ENCODE results near the gene MINDY4. TPM values are rescaled to one million over a fixed set of nuclear protein-coding genes. Genes with fewer than 3 reads are reported as not detected.

The MINDY4 gene
- total and polyA plus RNA-seq, 10 of the 15 experiments (the other 5 are each of a cell fraction or from before 2014, with no cell fraction given): 0.10 to 0.90 (median 0.40) TPM

- H3K36me3 ChIP-seq (ENCODE audit: control insufficient read depth in 2 of 2, insufficient read depth in 2 of 2, low read length in 1 of 2): no peaks in the 10 kb centered on the region
- DNase-seq (ENCODE audit: low read depth, low spot score): no peak
- intact Hi-C loops (cut with micrococcal nuclease; ENCODE audit: unreplicated experiment): no loop called here
- WGBS (ENCODE audit: insufficient coverage, insufficient replicate concordance, low lambda C conversion rate, missing lambda C conversion rate): 14% methylated on average over 6 of the region's 6 CpGs
- H3K9me3 ChIP-seq (replicated peaks; ENCODE audit: control insufficient read depth, insufficient read depth, low read length): no peaks in the 10 kb centered on the region
- TF ChIP-seq BCL11A (IDR thresholded peaks at IDR 0.05; ENCODE audit: low read depth, low read length): no peak
- TF ChIP-seq NBN (IDR thresholded peaks at IDR 0.05): no peak
- TF ChIP-seq CEBPB (IDR thresholded peaks at IDR 0.05; ENCODE audit: borderline replicate concordance in 1 of 2, low read depth in 2 of 2, low read length in 2 of 2): no peak
- TF ChIP-seq ZSCAN29 (IDR thresholded peaks at IDR 0.05): no peak
- no peak for TF ChIP-seq CUX1 (IDR thresholded peaks at IDR 0.05; ENCODE audit: insufficient replicate concordance, low read depth, low read length)
- no peak for TF ChIP-seq SUZ12 (IDR thresholded peaks at IDR 0.05; ENCODE audit: unreplicated experiment)
- no peak for TF ChIP-seq NFIC (IDR thresholded peaks at IDR 0.05; ENCODE audit: low read depth, low read length)
- no peak for TF ChIP-seq TARDBP (IDR thresholded peaks at IDR 0.05; ENCODE audit: borderline replicate concordance)
- no peak for TF ChIP-seq HCFC1 (IDR thresholded peaks at IDR 0.05; ENCODE audit: low read length)
- H3K4me2 ChIP-seq (ENCODE audit: control insufficient read depth, insufficient read depth): no peak overlapping the region
- no peak overlapping the region for H3K9ac ChIP-seq (ENCODE audit: control insufficient read depth, insufficient read depth, low read length)
- no peaks in the 10 kb centered on the region for H4K20me1 ChIP-seq (ENCODE audit: control insufficient read depth, insufficient read depth)
- H3K27ac ChIP-seq (ENCODE audit: control insufficient read depth, insufficient read depth): no peak overlapping the region
- in situ Hi-C loops (cut with MboI): loop anchor here (10.0 kb wide), 1 partner anchor 481 kb away; no protein-coding TSS in a partner anchor
- no peaks in the 10 kb centered on the region for H3K4me1 ChIP-seq (ENCODE audit: control insufficient read depth, insufficient read depth, low read length)
- no peak overlapping the region for H3K4me3 ChIP-seq
- ChIA-PET RAD21 (ENCODE audit: unreplicated experiment) (no interaction called here), CTCF (no interaction called here), SMC1A (ENCODE audit: uncharacterized antibody, unreplicated experiment) (no interaction called here), POLR2A (no interaction called here)
- BruUV-seq (replicated peaks): no TSS peak
- H3K27me3 ChIP-seq (replicated peaks in 1 of 2; ENCODE audit: control insufficient read depth in 2 of 2, insufficient read depth in 2 of 2, low read length in 1 of 2): no peaks in the 10 kb centered on the region; a peak in 3 of 4 replicates
- H2AFZ ChIP-seq (ENCODE audit: control insufficient read depth, low read depth, low read length): no peak overlapping the region
- ATAC-seq: no peak
- H3K79me2 ChIP-seq (ENCODE audit: control insufficient read depth, insufficient read depth, low read length): no peaks in the 10 kb centered on the region
- FAIRE-seq: no peak
Measured at GRCh38 chr7:30745261-30745941, 25.8 kb upstream of the MINDY4 start.
